ENCODE results near the gene STK35.

STK35 gene

DNA sequence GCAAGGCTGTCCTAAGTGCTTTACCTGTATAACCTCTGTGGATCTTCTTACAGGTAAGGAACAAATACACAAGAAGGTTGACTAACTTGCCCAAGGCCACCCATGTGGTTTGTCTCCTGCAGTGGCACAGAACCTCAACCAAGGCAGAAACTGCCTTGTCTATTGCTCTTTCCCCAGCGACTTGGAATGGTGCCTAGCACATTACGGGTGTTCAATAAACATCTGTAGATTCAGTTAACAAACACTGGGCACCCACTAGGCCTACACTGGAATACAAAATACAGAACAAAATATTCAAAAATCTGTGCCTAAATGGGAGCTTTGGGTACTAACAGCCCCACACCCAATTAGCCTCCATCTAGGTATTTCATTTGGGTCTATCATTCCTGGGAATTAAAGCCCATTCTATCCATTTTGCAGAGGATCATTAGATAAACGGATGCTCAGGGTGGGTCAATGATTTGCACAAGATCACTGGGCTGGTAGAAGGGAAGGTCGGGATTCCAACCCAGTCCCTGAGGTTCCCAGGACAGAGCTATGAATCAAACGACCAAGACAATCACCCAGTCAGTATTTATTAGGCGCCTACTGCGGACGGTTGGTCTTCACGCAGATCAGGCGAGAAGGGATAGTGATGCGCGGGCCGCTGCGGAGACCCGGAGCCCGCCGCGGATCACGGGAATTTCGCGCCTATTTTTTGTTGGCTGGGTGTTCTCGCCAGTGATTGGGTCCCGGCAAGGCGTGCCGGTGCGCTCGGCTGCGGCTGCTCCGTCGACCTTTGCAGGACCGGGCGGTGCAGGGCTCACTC, at the start of gene STK35:
STK35 (plus strand) TSS at position 771 of the 808 bp plus-strand sequence. CDS start 55 bp downstream, outside the sequence.
- peak; percentile 81 for DNase-seq

DNA sequence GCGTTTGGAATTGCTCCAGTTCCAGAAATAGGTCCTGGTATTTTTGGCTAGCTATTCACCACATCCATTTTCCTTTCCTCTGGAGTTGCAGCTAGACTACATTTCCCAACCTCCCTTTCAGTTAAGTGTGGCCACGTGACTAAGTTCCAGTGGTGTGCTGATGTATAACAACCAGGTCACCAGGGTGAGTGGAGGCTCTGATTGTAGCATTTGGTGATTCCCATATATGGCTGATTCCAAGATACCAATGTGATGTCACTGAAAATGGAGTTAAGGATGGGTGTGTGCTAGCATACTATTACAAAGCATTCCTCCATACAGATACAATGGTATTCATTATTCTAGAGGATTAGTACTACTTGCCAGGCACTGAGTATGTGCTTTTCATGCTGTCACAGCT, 49.7 kb upstream of the STK35 start:
- no peak for DNase-seq

DNA sequence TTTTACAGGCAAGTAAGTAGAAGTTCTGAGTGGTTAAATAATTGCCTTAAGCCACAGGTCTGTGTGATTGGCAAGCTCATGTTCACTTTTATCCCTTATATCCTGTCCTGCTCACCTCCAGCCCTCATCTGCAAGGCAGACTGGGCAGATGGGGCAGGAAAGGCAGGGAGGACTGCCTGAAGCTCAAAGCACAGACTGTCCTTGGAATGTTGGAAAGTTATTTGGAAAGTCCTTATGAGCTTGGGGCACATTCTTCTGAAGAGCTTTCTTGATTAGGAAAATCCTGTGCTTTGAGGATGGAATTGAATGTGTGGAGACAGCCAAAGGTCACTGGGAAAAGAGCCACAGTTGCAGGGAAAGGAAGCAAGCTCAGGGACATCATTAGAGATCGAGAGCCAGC, 48.9 kb upstream of the STK35 start:
- DNase-seq: no peak

DNA sequence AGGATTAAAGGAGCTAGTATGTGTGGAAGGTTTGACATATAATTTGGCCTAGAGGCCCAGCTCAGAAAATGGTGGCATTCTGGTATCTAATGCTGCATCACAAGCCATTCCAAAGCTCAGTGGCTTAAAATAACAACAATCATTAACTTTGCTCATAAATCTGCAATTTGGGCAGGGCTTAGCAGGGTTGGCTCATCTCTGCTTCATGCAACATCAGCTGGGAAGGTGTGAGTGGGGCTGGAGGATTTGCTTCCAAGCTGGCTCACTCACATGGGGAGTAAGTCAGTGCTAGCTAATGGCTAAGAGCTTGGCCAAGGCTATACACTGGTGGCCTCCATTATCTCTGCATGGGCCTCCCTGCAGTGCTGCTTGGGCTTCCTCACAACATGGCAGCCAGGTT, 48.0 kb upstream of the STK35 start:
- DNase-seq: no peak

DNA sequence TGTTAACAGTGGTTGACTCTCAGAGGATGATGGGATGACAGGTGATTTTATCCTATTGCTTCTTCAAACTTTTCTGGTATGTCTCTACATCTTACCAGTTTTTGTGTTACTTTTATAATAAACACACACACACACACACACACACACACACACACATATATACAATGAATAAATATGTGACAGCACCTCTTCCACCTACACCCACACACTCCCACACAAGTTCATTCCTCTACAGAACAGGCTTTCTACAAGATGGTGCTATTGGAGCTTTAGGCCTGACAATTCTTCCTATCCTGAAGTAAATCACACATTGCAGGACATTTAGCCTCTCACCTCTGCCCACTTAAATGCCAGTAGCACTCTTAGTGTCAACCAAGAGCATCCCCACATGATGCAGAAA, 46.7 kb upstream of the STK35 start:
- DNase-seq: no peak

DNA sequence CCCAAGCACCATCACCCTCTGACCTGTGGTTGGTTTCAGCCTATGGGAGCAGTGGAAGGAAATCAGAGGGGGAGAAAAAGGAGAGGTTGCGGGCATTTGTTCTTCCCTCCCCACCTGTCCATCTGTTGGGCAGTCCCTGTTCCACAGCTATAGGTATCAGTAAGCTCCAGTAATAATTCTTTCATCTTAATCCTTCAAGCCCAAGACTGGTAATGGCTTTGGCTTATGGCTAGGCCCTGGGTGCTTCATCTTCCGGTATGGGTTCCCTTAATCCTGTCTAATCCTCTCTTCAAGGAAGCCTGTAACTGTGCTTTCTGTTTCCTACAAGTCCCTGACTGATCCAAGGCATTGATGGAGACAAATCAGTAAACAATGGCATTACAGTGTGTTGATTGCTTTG, 42.2 kb upstream of the STK35 start:
- no peak for DNase-seq

DNA sequence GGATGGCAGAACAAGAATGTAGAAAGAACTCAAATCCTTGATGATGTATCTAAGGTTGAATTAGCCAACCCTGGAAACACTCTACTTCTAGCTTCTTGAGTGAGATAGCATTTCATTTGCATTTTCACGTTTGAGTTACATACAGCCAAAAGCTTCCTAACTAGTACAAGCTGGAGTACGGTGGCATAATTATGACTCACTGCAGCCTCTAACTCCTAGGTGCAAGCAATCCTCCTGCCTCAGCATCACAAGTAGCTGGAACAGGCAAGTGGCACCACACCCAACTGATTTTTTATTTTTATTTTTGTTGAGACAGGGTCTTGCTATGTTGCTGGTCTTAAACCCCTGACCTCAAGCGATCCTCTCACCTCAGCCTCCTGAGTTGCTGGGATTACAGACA, 36.5 kb upstream of the STK35 start:
- DNase-seq: no peak

DNA sequence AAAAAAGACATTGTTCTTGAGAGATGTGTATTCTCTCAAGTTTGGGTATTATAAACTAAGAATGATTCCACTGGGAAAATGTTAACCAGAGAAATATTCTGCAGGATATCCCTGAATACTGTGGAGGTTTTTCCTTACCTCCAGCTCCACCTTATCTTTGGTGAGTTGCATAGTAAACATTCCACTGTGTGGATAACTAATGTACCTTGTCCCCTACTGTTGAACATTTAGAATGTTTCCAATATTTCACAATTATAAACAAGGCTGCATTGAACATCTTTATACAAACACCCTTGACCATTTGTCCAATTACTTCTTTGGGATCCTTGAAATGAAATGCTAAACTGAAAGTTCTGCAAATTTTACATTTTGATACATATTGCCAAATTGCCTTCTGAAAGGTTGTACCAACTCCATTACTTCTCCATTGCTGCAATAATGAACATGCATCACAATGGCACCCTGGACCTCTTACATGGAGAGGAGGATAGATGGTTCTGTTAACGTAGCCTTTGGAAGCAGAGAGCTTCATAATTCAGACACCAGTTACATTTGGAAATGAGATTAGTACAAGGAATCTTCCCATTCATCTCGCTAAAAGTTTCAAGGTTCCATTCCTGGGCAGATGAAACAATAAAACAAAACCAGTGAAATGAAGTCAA, 35.0 kb upstream of the STK35 start:
- no peak for DNase-seq

DNA sequence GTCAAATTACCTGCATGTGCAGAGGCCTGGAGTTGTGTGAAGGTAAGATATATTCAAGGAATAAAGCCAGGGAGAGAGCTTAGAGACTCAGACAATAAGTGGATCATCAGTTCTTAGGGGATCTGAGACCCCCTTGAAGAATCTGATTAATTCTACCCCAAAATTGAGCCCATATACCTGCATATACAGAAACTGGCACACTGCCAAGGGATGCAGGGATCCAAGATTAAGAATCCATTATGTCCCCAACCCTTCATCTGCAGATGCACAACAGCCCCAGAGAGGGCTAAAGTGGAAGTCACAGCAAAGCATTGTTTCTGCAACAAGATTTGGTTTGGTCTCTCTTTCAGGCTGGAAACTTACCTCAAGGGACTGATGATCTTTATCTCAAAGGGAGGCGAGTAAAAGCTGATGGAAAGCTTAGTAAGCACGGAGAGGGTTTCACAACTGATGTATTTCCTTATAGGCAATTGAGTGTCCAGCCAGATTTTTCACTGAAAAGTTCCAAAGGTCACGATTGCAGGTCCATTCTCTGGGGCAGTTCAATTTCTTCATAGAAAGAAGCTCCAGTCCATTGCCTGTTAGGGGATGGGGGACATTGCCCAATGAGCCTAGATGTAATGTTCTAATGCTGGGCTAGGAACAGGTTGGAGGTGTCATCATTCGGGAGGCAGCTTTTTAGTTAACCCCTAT, 20.9 kb upstream of the STK35 start:
- DNase-seq: no peak

DNA sequence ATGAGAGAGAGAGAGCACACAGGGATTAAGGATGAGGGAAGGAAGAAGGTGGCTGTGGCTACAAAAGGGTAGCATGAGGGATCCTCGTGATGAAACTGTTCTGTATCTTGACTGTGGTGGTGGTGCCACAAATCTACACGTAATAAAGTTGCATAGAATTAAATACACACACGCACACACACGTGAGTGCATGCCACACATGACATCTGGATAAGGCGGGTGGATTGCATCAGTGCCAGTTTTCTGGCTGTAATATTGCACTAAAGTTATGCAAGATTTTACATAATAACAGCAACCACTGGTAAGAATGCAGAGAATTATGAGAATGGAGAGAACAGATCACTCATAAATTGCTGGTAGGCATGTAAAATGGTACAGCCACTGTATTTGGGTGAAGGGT, 16.9 kb upstream of the STK35 start:
- no peak for DNase-seq

DNA sequence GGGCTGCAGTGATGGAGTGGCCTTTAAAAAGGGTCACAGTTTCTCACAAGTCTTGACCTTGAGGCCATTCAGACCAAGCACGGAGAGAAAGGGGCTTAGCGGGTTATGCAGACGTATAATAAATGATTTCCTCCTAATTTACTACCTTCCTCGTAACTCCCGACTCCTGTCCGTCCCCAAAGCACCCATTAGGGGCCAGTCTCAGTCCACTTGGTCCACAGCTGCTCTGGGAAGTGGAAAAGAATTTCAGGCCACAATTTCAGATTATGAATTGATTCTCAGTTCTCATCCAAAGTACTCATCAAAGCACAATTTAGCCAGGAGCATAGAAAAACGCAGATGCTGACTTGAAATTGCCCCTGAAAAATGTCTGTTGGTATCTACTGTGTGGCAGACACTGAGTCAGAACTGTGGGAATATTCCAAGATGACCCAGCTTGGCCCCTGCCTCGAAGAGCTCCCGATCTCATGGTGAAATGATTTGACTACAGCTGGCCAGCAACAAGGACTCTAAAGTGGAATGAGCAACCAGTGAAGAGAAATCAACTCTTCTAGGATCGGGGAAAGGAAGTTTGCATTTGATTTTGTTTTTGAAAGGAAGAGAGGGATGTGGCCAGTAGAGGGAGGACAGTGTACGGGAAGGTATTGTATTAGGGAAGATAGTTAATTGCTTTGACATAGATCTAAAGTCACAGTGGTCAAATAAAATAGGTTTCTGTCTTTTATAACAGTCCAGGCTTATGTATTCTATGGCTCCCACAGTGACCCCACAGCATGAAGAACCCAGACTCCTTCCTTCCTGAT, 15.2 kb upstream of the STK35 start:
- no peak for DNase-seq

DNA sequence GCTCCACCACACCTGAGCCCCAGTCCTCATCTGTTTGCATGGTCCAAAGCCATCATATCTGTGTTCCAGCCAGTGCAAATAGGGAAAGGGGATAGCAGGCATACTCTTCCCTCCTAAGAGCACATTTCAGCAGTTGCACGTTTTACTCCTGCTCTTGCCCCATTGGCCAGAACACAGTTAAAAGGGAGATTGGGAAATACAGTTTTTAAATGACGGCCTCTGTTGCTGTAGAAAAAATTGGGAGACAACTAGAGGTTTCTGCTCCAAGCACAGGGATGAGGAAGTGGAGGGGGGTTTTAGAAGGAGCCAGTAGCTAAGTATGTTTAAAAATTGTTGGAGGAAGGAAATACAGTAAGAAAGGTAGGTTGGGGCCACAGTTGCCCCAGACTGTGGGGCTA, 14.6 kb upstream of the STK35 start:
- DNase-seq: no peak

DNA sequence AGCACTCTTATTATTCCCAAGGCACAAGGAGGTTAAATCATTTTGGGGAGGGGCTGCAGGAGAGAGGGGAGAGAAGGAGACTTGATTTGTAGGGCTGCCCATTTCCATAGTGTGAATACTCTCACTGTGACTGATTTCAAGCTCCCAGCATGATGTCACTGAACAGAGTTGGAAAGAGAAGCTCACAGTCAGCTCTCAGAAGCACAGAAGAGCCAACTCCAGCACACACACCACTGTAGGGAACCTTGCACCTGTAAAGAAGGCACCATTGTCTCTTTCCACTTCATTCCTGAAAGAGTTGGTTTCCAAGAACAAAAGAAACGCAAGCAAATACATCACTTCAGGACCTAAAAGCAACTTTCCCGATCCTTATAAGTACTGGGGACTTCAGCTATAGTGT, 12.7 kb upstream of the STK35 start:
- DNase-seq: no peak

DNA sequence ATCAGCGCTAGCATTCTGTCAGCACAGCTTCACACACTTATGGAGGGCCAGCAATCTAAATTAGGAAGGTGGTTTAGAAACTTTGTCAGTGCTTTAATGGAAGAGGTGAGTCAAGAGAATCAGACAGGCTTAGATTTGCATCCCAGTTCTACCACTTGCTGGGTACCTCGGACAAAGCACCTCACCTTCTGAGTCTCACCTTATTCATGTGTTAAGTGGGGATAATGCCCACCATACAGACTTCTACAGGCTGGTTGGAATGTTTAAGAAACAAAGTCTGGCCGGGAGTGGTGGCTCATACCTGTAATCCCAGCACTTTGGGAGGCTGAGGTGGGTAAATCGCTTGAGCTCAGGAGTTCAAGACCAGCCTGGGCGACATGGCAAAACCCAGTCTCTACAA, 12.2 kb upstream of the STK35 start:
- DNase-seq: no peak

DNA sequence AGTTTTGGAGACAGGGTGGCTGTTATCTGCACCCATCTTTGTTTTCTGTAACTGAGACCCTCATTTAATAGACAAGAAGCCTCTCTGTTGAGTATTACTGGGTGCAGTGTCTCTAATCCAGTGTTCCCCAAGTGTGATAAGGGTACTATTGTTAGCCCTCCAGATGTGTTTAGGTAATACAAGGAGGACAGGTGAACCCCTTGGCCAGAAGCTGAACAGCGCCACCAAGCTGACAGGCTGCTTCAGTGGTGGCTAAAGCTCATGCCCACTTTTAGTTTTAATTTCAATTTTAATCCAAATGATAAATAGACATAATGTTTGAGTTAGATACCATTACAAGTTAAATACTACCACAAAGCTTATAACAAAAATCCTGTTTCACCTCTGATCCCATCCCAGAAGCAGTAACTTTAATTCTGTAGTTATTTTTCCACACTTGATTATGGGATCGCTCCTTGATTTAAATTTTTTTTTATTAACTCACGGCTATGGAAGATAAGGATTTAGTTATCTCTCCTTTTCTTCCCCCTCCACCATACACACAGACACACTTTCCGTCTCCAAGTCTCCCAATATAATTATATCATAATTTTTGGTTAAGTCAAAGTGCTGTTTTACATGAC, 8.4 kb upstream of the STK35 start:
- DNase-seq: peak; percentile 30

DNA sequence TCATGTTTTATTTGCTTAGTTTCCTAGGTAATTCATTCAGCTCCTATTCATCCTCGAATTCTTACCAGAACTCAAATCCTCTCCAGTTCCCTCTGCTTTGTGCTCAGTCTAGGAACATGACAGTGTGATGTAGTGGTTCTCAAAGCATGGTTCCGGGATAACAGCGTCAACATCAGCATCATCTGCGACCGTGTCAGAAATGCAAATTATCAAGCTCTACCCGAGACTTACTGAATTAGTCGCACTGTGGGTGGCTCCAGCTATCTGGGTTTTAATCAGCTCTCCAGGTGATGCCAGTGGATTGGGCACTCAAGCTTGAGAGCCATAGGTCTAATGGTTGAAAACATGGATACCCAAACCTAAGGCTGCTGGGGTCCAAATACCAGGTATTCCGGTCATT, 7.7 kb upstream of the STK35 start:
- no peak for DNase-seq

DNA sequence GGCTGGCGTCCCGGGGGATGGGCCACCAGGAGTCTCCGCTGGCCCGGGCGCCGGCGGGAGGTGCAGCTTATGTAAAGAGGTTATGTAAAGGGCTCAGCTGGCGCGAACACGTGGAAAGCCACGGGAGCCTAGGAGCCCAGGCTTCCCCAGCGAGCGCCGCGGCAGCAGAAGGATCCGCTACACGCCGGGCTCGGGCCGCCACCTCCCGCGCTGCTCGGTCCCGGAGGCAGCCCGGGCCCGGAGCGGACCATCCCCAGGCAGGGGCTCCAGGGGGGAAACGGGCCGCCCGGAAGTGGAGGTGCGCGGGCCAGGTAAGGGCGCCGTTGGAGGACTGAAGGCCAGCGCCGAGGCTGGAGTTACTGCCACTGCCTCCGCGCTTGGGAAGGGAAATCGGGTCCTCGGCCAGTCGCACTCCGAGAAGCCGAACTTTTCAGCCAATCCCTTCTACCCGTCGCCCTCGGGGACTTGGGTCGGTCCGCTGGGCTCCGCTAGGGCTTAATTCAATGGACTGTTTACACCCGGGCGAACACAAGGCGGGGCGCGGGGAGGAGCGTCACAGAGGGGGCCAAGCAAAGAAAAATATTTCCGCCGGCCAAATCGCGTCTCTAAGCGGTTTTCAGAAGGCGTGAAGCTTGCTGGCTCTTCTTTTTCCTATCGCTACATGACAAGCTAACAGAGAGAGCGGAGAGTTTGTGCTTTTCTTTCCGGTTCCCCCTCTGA, 398 bp downstream of the STK35 start:
- DNase-seq: peak; percentile 91

DNA sequence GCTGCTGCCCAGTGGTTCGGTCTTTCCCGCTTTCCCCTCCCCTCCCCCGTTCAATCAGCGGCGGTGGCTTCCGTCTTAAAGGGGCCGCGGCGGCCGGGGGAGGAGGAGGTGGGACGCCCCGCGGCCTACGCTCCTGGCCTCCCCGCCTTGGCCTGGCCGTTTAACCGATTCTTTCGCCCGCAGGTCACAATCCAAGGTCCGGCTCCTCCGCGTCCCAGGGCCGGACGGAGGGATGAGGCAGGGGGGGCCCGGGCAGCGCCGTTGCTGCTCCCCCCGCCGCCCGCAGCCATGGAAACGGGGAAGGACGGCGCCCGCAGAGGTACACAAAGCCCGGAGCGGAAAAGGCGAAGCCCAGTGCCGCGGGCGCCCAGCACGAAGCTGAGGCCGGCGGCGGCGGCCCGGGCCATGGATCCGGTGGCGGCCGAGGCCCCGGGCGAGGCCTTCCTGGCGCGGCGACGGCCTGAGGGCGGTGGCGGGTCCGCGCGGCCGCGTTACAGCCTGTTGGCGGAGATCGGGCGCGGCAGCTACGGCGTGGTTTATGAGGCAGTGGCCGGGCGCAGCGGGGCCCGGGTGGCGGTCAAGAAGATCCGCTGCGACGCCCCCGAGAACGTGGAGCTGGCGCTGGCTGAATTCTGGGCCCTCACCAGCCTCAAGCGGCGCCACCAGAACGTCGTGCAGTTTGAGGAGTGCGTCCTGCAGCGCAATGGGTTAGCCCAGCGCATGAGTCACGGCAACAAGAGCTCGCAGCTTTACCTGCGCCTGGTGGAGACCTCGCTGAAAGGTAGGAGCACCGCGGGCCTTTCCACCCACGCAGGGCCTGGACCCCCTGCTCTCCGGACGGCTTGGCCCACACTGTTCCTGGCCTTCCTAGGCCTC, 1.2 kb downstream of the STK35 start:
- DNase-seq: peak; percentile 88

DNA sequence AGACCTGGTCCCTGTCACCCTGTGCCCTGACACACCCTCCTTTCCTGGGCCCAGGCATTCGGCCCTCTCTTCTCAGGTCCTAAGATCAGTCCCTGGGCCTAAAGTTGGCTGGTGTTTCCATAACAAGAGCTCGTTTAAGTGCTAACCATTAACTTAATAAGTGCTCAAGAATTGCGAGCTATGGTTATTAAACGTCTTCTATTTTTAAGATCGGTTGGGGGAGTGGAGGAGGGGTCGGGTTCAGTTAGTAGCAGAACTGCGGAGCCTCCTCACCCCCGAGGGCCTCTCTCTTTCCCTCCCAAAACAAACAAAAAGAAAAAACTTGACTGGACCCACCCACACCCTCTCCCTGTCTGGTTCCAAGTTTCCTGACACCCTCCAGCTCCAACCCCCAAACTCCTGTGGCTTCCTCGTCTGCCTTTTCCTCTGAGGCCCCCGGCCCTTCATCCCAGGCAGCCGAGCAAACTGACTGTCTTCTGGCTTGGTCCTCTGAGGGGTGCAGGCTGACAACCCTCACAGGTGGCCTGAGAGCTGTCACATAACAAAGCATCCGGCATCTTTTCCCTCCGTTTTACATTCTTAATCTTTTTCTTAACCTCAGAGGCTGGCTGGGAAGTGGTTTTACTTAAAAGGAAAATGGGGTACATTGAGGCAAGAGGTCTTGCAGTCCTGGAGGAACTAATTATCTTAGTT, 2.0 kb downstream of the STK35 start:
- peak; percentile 3 for DNase-seq

DNA sequence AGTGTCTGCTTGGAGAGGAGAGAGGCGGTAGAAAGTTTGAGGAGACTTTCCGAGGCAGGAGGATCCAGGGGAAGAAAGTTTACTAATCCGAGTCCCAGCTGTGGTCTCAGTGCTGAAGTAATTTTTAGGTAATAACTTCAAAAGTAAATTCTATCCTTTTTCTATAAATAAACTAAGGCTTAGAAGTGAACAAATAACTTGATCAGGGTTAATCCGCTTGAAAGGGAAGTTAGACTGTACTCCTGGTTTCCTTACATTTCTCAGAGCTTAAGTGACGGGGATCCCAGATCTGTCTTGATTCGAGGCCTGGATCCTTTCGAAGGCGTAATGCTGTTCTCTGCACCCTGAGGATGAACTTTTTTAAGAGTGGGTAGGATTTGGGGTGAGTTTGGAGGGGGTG, 2.6 kb downstream of the STK35 start:
- DNase-seq: no peak
